GM23338 (cell line): ENCODE results near the gene CYB5A.

Experiments used
- EZH2phosphoT487 ChIP-seq: fragments of 200-600 bp; sonication (generic); IDR thresholded peaks from one replicate; pipeline ENCODE4 v1.8.1; 2018; ENCODE audit warnings: antibody characterized with exemption; ENCODE audit not compliant: unreplicated experiment
- TF ChIP-seq, protein P1 (sequence below), 2 experiments: fragments of 200-600 bp in 1 of 2; sonication (generic) in 1 of 2; conservative IDR thresholded peaks; 2 replicates each; pipeline versions ENCODE4 v1.5.1 to v1.6.1; 2016 to 2017; ENCODE audit warnings: antibody characterized with exemption in 2 of 2, low read depth in 2 of 2, mild to moderate bottlenecking in 2 of 2, moderate library complexity in 1 of 2

GRCh38 chr18:74329688-74330205 lies 38.0 kb upstream of the CYB5A start:
- TF ChIP-seq, protein P1, sequence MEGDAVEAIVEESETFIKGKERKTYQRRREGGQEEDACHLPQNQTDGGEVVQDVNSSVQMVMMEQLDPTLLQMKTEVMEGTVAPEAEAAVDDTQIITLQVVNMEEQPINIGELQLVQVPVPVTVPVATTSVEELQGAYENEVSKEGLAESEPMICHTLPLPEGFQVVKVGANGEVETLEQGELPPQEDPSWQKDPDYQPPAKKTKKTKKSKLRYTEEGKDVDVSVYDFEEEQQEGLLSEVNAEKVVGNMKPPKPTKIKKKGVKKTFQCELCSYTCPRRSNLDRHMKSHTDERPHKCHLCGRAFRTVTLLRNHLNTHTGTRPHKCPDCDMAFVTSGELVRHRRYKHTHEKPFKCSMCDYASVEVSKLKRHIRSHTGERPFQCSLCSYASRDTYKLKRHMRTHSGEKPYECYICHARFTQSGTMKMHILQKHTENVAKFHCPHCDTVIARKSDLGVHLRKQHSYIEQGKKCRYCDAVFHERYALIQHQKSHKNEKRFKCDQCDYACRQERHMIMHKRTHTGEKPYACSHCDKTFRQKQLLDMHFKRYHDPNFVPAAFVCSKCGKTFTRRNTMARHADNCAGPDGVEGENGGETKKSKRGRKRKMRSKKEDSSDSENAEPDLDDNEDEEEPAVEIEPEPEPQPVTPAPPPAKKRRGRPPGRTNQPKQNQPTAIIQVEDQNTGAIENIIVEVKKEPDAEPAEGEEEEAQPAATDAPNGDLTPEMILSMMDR (conservative IDR thresholded peaks at IDR 0.05; ENCODE audit: low read depth in 2 of 2): no peak
- TF ChIP-seq EZH2phosphoT487: no peak
